Testis (tissue), 5 donors: ENCODE data around the gene EFCAB13. TPM values are rescaled to one million over a fixed set of nuclear protein-coding genes. Genes with fewer than 3 reads are reported as not detected.

Source experiments
- DNase-seq: peaks from one replicate; pipeline ENCODE4 v3.0.0-alpha.2; 2019
- H3K27ac ChIP-seq, 2 donors: fragments of 200-600 bp; sonication (generic); one replicate each; pipeline ENCODE4 v1.5.1; 2019
- H3K27me3 ChIP-seq: fragments of 200-600 bp; sonication (generic); one replicate; pipeline ENCODE4 v1.5.1; 2019
- H3K36me3 ChIP-seq: fragments of 200-600 bp; sonication (generic); one replicate; pipeline ENCODE4 v1.5.1; 2017; ENCODE audit warnings: low read depth; ENCODE audit errors: missing control alignments
- H3K4me1 ChIP-seq: fragments of 200-600 bp; sonication (generic); one replicate; pipeline ENCODE4 v1.5.1; 2019
- H3K4me3 ChIP-seq, 2 donors: fragments of 200-600 bp; sonication (generic); one replicate each; pipeline ENCODE4 v1.5.1; 2017 to 2019
- H3K9me3 ChIP-seq: fragments of 200-600 bp; sonication (generic); one replicate; pipeline ENCODE4 v1.5.1; 2017
- POLR2A ChIP-seq: fragments of 450-650 bp; IDR thresholded peaks from one replicate; pipeline ENCODE4 v1.6.1; 2017; ENCODE audit warnings: antibody characterized with exemption, mild to moderate bottlenecking, moderate library complexity
- WGBS, 2 donors: methylation state at CpG; one replicate each; pipeline ENCODE4 v1.1.5; 2018; 5-methylcytosine and 5-hydroxymethylcytosine counted together
- intact Hi-C: fragments of 100-400 bp; cut with DNase I; formaldehyde crosslinking; loops from one replicate; pipeline ENCODE4 v1.15.1; 2023; ENCODE audit warnings: low total_unique reads
- long read RNA-seq, 2 donors: transcript quantifications; one replicate each; lab custom pipeline, GENCODE V29; 2026
- polyA plus RNA-seq: library from polyadenylated mRNA; stranded (reverse); fragments of 350-450 nt; fragmentation: Illumina TruSeq; extraction: RNeasy Lipid Tissue Mini Kit (QIAGEN cat#74804); gene quantifications from one replicate; pipeline ENCODE4 v1.2.3, GENCODE V29; 2014; ENCODE audit warnings: low read depth, low replicate concordance; ENCODE audit not compliant: insufficient read depth
- total RNA-seq, 2 donors: library from RNA; depleted of rRNA; stranded (reverse); fragments of >200 nt; gene quantifications; one replicate each; pipeline ENCODE4 v1.2.3, GENCODE V29; 2016
- TF ChIP-seq, protein P1 (sequence below), 3 experiments: fragments of 450-650 bp in 2 of 3; fragments of 200-600 bp in 1 of 3; sonication (generic) in 1 of 3; IDR thresholded peaks; one replicate each; pipeline ENCODE4 v1.5.1; 2016 to 2019; ENCODE audit warnings: antibody characterized with exemption in 3 of 3, mild to moderate bottlenecking in 2 of 3, moderate library complexity in 1 of 3

The EFCAB13 gene, protein sequence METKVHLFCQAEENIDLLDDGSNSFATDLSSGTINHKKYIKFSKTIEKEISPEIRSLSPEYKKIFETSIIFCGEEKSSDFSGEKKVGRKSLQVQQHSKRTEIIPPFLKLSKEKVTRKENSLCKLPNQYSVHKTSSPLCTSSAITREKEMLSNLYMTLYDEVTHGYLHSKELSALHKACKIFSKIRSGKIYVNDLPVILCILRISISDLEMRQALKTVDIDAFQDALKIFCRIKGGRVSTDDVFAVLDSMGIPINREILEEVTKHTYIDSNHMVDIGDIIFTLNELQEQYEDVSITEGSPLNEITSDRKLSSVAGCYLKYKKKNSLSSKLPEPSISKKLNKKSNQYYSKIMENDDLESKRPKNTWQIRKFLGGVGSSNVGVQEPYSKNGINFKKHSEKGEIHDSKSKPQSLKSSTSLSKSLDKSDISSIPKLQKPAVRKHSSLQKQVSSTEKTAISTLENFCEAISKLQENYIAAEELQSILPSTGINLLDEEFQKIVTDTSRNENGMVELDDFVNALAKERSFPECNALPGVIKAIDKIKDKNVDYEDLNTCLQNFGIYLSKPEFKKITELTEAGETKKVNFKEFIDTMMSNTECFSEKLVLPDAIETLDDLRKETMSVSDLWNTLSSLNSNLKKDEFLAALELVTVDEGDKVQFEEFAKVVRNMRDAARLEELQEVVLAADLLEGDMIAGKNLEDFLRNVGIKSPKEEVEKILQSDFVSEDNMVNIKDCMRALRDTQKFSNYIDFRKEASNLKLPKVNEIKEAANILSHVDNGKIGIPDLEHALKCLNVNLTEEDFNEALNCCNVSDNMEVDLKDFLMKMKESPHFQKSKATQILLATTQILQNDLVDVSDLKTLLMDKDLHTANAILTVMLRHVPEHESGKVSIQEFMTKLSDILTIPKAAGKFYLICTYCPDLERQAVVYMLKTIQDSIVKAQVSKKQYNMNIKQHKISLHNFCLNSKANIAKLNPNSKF
- total RNA-seq, result 10 to 100 TPM; 23.2 to 37.7 TPM
- 22.9 TPM for polyA plus RNA-seq
- long read RNA-seq, donor 1, result 0 reads
- long read RNA-seq, donor 2, result 0 reads

DNA sequence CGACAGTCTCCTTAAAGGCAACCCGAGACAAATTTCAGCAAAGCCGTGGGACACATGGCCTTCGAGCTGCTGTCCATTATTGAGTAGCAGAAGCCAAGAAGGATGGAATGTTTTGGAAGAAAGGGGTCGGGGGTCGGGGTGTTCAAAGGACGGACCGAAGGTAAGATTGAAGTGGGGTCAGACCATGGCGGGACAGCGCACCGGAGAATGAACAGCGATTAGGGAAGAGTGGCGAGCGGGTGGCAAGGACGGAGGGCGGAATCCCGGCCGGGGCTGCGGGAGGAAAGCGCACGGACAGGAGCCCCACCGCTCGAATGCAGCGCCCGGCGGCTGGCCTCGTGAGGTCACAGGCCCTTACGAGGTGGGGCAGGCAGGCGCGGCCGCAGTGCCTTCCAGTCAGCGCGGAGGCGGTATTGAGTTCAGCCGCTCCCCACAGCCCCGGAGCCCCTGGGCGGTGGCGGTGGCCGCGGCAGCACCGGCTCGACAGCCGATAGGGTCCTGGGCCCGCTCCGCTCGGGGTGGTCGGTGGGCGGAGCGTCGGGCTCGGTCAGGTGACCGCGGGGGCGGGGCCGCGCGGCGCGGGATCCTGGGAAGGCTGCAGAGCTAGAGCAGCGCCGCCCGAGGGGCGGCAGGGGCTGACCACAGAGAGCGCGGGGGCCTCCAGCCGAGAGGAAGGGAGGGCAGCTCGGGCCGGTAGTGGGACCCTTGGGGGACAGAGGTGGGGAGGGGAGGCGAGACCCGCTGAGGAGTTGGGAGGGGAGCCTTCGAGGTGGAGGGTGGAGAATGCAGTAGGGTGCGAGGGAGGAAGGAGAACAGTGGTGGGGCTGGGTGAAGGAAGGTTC lies at the start of gene EFCAB13:
Gene EFCAB13 (plus strand): TSS at position 574 of the 842 bp plus-strand sequence. CDS start 4,399 bp downstream, outside the sequence.
- Histone ChIP-seq H3K9me3 (no peaks in the 10 kb centered on the region), H3K27ac (peak within 1 kb of the TSS; percentile 96), H3K27me3 (no peaks in the 10 kb centered on the region), H3K4me3 (peak within 1 kb of the TSS; percentile 76 to 81), H3K36me3 (no peaks in the 10 kb centered on the region), H3K4me1 (no peaks in the 10 kb centered on the region)
- intact Hi-C loops, result no loop called here
- WGBS, 2 donors, result 1 to 2% methylated on average over 34 to 52 of the region's 72 CpGs
- DNase-seq, result peak; percentile 94
- TF ChIP-seq, protein P1, sequence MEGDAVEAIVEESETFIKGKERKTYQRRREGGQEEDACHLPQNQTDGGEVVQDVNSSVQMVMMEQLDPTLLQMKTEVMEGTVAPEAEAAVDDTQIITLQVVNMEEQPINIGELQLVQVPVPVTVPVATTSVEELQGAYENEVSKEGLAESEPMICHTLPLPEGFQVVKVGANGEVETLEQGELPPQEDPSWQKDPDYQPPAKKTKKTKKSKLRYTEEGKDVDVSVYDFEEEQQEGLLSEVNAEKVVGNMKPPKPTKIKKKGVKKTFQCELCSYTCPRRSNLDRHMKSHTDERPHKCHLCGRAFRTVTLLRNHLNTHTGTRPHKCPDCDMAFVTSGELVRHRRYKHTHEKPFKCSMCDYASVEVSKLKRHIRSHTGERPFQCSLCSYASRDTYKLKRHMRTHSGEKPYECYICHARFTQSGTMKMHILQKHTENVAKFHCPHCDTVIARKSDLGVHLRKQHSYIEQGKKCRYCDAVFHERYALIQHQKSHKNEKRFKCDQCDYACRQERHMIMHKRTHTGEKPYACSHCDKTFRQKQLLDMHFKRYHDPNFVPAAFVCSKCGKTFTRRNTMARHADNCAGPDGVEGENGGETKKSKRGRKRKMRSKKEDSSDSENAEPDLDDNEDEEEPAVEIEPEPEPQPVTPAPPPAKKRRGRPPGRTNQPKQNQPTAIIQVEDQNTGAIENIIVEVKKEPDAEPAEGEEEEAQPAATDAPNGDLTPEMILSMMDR (IDR thresholded peaks at IDR 0.05), result peak in 2 of 3 experiments; percentile 7 to 11
- TF ChIP-seq POLR2A, result peak; percentile 96

DNA sequence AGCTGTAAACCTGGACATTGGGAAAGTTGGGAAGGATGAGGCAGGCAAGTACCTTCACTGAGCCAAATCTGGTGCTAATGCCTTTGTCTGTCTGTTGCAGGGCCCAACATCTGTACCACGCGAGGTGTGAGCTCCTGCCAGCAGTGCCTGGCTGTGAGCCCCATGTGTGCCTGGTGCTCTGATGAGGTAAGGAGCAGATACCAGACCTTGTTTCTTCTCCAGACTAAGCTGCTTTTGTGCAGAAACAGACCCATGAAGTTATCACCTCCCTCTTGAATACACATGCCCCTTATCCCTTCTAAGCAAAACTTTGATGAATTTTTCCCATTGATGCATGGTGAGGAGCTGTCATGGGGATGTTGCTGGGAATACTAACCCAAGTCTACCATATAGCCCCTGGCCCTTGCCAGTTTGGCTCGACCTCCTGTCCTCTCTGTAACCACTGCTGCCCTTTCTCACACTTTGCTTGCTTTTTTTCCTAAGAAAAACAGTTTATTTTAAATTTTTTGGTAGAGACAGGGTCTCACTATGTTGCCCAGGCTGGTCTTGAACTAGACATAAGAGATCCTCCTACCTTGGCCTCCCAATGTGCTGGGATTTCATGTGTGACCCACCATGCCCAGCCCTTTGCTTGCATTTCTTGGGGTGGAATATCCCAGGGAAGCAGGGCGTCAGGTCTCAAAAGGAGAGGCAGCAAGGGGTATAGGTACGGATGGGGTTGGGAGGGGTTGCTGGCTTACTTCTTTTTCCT lies 49.3 kb upstream of the EFCAB13 start:
- Histone ChIP-seq H3K27ac (peak overlapping the region in 1 of 2 donors; percentile 84), H3K36me3 (no peaks in the 10 kb centered on the region), H3K4me3 (no peak overlapping the region), H3K4me1 (peaks cover 34% of the 10 kb centered on the region), H3K27me3 (no peaks in the 10 kb centered on the region), H3K9me3 (no peaks in the 10 kb centered on the region)
- 82 to 97% methylated on average over 5 of the region's 5 CpGs for WGBS, 2 donors
- DNase-seq, result no peak
- intact Hi-C loops, result no loop called here
- no peak for TF ChIP-seq POLR2A

DNA sequence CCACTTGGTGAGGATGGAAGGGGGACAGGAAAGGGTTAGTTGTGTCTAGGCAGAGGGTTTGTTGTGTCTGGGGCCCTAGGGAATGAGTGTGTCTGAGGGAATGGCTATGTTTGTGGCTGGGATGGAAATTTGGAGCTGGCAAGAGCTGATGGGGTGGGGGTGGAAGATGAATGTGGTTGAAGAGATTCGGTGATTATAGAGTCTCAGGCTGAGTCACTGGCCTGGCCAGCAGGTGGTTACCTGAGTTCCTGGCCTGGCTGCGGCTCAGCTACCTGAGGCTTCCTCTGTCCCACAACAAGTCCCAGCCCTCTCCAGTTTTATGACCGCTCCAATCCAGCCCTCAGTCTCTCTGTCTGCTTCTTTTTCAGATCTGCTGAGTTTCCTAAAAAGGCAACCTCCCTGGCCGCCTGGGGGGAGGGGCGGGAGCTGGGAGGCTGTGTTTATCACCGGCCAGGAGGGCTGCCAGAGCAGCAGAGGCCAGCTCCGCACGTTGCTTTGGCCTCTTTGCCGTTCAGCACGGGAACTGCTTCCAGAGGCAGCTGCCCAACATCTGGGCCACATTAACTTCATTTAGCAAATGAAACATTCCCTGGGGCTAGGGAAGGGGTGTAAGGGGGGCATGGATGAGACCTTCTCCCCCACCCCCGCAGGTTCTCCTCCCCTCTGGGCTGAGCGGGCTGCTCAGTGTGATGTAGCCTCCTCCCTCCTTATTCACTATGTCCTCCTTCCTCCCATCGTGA lies 48.3 kb upstream of the EFCAB13 start:
- intact Hi-C loops, result no loop called here
- 36 to 44% methylated on average over 13 of the region's 13 CpGs for WGBS, 2 donors

DNA sequence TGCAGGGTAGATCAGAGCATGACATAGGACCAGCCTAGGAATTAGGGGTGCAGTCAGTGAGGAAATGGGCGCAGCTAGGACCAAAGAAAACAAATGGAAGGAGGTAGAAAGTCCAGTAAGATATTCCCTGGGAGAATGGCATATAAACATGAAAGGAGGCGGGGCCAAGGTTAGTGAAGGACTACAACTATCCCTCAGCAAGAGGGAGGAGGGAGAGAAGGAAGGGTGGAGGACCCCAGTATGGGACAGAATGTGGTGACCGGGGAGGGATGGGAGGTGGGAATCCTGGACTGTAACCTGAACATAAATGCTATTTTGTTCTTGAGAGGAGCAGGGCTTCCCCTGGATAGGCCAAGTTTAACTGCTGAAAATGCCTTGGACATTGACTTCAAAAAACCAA lies 47.3 kb upstream of the EFCAB13 start:
- no peaks in the 10 kb centered on the region for H3K9me3 ChIP-seq
- no peaks in the 10 kb centered on the region for H3K27me3 ChIP-seq
- peak overlapping the region; percentile 13 to 84 for H3K27ac ChIP-seq
- no peaks in the 10 kb centered on the region for H3K36me3 ChIP-seq
- 82 to 83% methylated on average over 3 of the region's 3 CpGs for WGBS, 2 donors
- DNase-seq, result no peak
- intact Hi-C loops, result no loop called here
- peaks cover 40% of the 10 kb centered on the region for H3K4me1 ChIP-seq
- H3K4me3 ChIP-seq, result no peak overlapping the region
- TF ChIP-seq POLR2A, result no peak
- TF ChIP-seq, protein P1 (IDR thresholded peaks at IDR 0.05), result no peak

More for the DNA sequence above, 48.3 kb upstream of the EFCAB13 start:
- Histone ChIP-seq H3K4me3 (no peak overlapping the region), H3K36me3 (no peaks in the 10 kb centered on the region), H3K27ac (peak overlapping the region; percentile 13 to 84), H3K4me1 (peaks cover 40% of the 10 kb centered on the region), H3K9me3 (no peaks in the 10 kb centered on the region), H3K27me3 (no peaks in the 10 kb centered on the region)
- peak; percentile 88 for DNase-seq
- TF ChIP-seq, protein P1 (IDR thresholded peaks at IDR 0.05), result no peak
- no peak for TF ChIP-seq POLR2A
